ENCODE measurements around the gene GRB7.
"Not testable (repeated sequence)": the region's sequence is repeated elsewhere in the genome, so short reads cannot be mapped to it uniquely, and the experiment has no call there.

GRB7 gene

GRCh38 chr17:39753514-39754160, 15.9 kb downstream of the GRB7 start:
- no peak for DNase-seq

- peak; percentile 90 for DNase-seq
Measured at GRCh38 chr17:39754161-39754957, 16.6 kb downstream of the GRB7 start.

GRCh38 chr17:39754958-39755553, 17.3 kb downstream of the GRB7 start:
- DNase-seq: no peak

GRCh38 chr17:39755554-39756379, 18.0 kb downstream of the GRB7 start:
- no peak for DNase-seq

- no peak for DNase-seq
Measured at GRCh38 chr17:39756380-39757079, 18.8 kb downstream of the GRB7 start.

- no peak for DNase-seq
Measured at GRCh38 chr17:39757176-39757662, 19.5 kb downstream of the GRB7 start.

GRCh38 chr17:39757931-39758873, 20.5 kb downstream of the GRB7 start:
- no peak for DNase-seq

GRCh38 chr17:39759204-39759603, 21.5 kb downstream of the GRB7 start:
- DNase-seq: no peak

GRCh38 chr17:39761861-39762496, 24.2 kb downstream of the GRB7 start:
- no peak for DNase-seq

GRCh38 chr17:39763051-39763820, 25.5 kb downstream of the GRB7 start:
- DNase-seq: no peak

GRCh38 chr17:39764171-39764570, 26.4 kb downstream of the GRB7 start:
- not testable (repeated sequence) for DNase-seq

- DNase-seq: no peak
Measured at GRCh38 chr17:39765175-39765574, 27.4 kb downstream of the GRB7 start.

GRCh38 chr17:39765766-39766165, 28.0 kb downstream of the GRB7 start:
- DNase-seq: no peak

- DNase-seq: no peak
Measured at GRCh38 chr17:39767147-39767546, 29.4 kb downstream of the GRB7 start.

- no peak for DNase-seq
Measured at GRCh38 chr17:39769974-39770587, 32.3 kb downstream of the GRB7 start.

- no peak for DNase-seq
Measured at GRCh38 chr17:39772415-39772814, 34.7 kb downstream of the GRB7 start.

GRCh38 chr17:39772987-39773934, 35.5 kb downstream of the GRB7 start:
- DNase-seq: no peak

- DNase-seq: no peak
Measured at GRCh38 chr17:39774047-39774446, 36.3 kb downstream of the GRB7 start.
